Heart left ventricle (tissue), 13 donors: ENCODE results near the gene TEX55.

Experiments
- POLR2A ChIP-seq, 2 donors: fragments of 450-650 bp; IDR thresholded peaks; one replicate each; pipeline ENCODE4 v1.6.1; 2017; ENCODE audit warnings: antibody characterized with exemption in 2 of 2, mild to moderate bottlenecking in 2 of 2, moderate library complexity in 2 of 2
- TF ChIP-seq, protein P1 (sequence below), 12 donors: fragments of 200-600 bp; sonication (generic) in 4 of 12; IDR thresholded peaks; one replicate each; pipeline versions ENCODE4 v1.5.0 to v1.8.0; 2018 to 2022; ENCODE audit warnings: antibody characterized with exemption in 12 of 12, mild to moderate bottlenecking in 5 of 12
- donor health status: ischemic (EF 13 %, LVEDD 7.1; RV severe dilation, severe dysfunction).
- donor health status: DM: no; HTN: yes; CAD: no.
- donor health status: DM: no; HTN: no; CAD: no.
- donor health status: ischemic (EF 25% LVEDD 6.9; RV normal size, moderate dysfunction).
- donor health status: ischemic (EF 25% LVEDD 5.7; RV mildly dilated, moderate dysfunction).
- donor health status: ischemic (EF 35%, LVEDD 5.7; RV mildly dilated, moderate dysfunction).
- donor health status: nonischemic (EF 11% LVEDD 7.7; RV severe dilation, severe dysfunction).
- donor health status: DM: yes; HTN: yes; CAD: no.
- donor health status: PGD.
- donor health status: ischemic (EF 29% LVEDD 5.4; RV normal size, mild dysfunction).
- donor health status: nonischemic (EF 23%, LVEDD 6.1; RV moderate dilation, normal function).

DNA sequence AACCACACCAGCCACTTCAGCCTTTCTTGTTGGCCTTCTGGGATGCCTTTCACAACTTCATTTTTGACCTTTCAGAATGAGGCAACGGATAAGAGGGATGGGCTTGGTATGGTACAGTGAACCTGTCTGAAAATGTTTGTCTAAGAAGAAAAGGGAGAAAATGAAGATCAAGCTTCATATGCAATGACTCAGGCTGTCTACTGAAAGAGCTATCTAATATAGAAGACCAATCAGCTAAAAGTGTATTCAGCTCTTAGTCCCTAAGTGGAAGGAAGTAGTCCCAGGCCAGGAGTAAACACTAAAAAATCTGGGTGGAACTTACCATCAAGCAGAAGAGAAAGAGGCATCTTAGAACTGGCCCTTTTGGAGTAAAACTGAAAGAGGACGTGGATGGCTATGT is 15.3 kb downstream of the TEX55 start:
- TF ChIP-seq, protein P1, sequence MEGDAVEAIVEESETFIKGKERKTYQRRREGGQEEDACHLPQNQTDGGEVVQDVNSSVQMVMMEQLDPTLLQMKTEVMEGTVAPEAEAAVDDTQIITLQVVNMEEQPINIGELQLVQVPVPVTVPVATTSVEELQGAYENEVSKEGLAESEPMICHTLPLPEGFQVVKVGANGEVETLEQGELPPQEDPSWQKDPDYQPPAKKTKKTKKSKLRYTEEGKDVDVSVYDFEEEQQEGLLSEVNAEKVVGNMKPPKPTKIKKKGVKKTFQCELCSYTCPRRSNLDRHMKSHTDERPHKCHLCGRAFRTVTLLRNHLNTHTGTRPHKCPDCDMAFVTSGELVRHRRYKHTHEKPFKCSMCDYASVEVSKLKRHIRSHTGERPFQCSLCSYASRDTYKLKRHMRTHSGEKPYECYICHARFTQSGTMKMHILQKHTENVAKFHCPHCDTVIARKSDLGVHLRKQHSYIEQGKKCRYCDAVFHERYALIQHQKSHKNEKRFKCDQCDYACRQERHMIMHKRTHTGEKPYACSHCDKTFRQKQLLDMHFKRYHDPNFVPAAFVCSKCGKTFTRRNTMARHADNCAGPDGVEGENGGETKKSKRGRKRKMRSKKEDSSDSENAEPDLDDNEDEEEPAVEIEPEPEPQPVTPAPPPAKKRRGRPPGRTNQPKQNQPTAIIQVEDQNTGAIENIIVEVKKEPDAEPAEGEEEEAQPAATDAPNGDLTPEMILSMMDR (IDR thresholded peaks at IDR 0.05) = no peak
- no peak for TF ChIP-seq POLR2A (IDR thresholded peaks at IDR 0.05)
